HFFc6 (cell line): ENCODE results near the gene TRIM26. TPM values are rescaled to one million over a fixed set of nuclear protein-coding genes. Genes with fewer than 3 reads are reported as not detected.
"Not testable (repeated sequence)": the region's sequence is repeated elsewhere in the genome, so short reads cannot be mapped to it uniquely, and the experiment has no call there.

Experiments
- DNase-seq: peaks from one replicate; pipeline ENCODE4 v3.0.0-alpha.2; 2018
- H3K27ac Mint-ChIP-seq: 2 replicates; pipeline ENCODE4 v1.8.0; 2020; ENCODE audit warnings: mild to moderate bottlenecking, mixed read lengths
- H3K27me3 Mint-ChIP-seq: 2 replicates; pipeline ENCODE4 v1.8.0; 2021; ENCODE audit warnings: mild to moderate bottlenecking, moderate library complexity, mixed read lengths; ENCODE audit not compliant: insufficient read depth
- H3K36me3 Mint-ChIP-seq: 2 replicates; pipeline ENCODE4 v1.8.0; 2021; ENCODE audit warnings: low read depth, mixed read lengths
- H3K4me1 Mint-ChIP-seq: 2 replicates; pipeline ENCODE4 v1.8.0; 2020; ENCODE audit warnings: low read depth, mixed read lengths
- H3K4me3 Mint-ChIP-seq: 2 replicates; pipeline ENCODE4 v1.8.0; 2020; ENCODE audit warnings: mild to moderate bottlenecking, moderate library complexity, mixed read lengths
- H3K9me3 Mint-ChIP-seq: 2 replicates; pipeline ENCODE4 v1.8.0; 2020; ENCODE audit warnings: mild to moderate bottlenecking, mixed read lengths
- CTCF ChIP-seq: fragments of 200-600 bp; sonication (generic); IDR thresholded peaks from 2 replicates; pipeline ENCODE4 v1.5.0; 2021; ENCODE audit warnings: antibody characterized with exemption, mild to moderate bottlenecking
- total RNA-seq, 6 experiments: library from RNA; stranded (reverse); fragmentation: NEBNext Ultra II Directional; extraction: Animal tissue kit (Norgen Biotek cat#: 25700); gene quantifications; 2 replicates in 1 of 6; 3 replicates in 5 of 6; pipeline ENCODE4 v1.2.3, GENCODE V29; 2021

TRIM26 gene
- total RNA-seq, 6 experiments from 2014 or later, result 29.4 to 34.4 (median 32.2) TPM

GRCh38 chr6:30227242-30227722 lies 14.1 kb upstream of the TRIM26 start:
- Mint-ChIP-seq H3K9me3 (peaks cover 17% of the 10 kb centered on the region), H3K36me3 (peaks cover 11% of the 10 kb centered on the region), H3K4me1 (peaks cover 6% of the 10 kb centered on the region; the same call in 1 of the 2 replicates), H3K27me3 (peaks cover 26% of the 10 kb centered on the region), H3K27ac (no peak overlapping the region), H3K4me3 (peak overlapping the region; percentile 33; the same call in 1 of the 2 replicates)
- no peak for DNase-seq
- no peak for TF ChIP-seq CTCF

- Mint-ChIP-seq H3K4me3 (no peak overlapping the region), H3K27ac (no peak overlapping the region), H3K4me1 (peaks cover 6% of the 10 kb centered on the region; the same call in 1 of the 2 replicates), H3K27me3 (peaks cover 16% of the 10 kb centered on the region), H3K36me3 (peaks cover 11% of the 10 kb centered on the region), H3K9me3 (peaks cover 18% of the 10 kb centered on the region)
- no peak for DNase-seq
- TF ChIP-seq CTCF, result no peak
These were observed 10.1 kb upstream of the TRIM26 start for GRCh38 chr6:30223339-30223738.

GRCh38 chr6:30221956-30222355 lies 8.8 kb upstream of the TRIM26 start:
- H3K36me3 Mint-ChIP-seq, result peaks cover 11% of the 10 kb centered on the region
- H3K27ac Mint-ChIP-seq, H3K4me1 Mint-ChIP-seq, DNase-seq, H3K4me3 Mint-ChIP-seq: not testable (repeated sequence)
- peaks cover 18% of the 10 kb centered on the region for H3K9me3 Mint-ChIP-seq
- peaks cover 11% of the 10 kb centered on the region for H3K27me3 Mint-ChIP-seq

- Mint-ChIP-seq H3K36me3 (peaks cover 11% of the 10 kb centered on the region), H3K9me3 (peaks cover 18% of the 10 kb centered on the region)
- not testable (repeated sequence) for DNase-seq, H3K4me3 Mint-ChIP-seq, H3K4me1 Mint-ChIP-seq, H3K27ac Mint-ChIP-seq, H3K27me3 Mint-ChIP-seq
These were observed 8.2 kb upstream of the TRIM26 start for GRCh38 chr6:30221395-30221794.

- peak; percentile 85 for TF ChIP-seq CTCF
- peaks cover 11% of the 10 kb centered on the region for H3K36me3 Mint-ChIP-seq
- peaks cover 11% of the 10 kb centered on the region for H3K4me1 Mint-ChIP-seq
- H3K9me3 Mint-ChIP-seq, result peaks cover 18% of the 10 kb centered on the region
- H3K4me3 Mint-ChIP-seq, result no peak overlapping the region
- DNase-seq, result peak; percentile 51
- H3K27me3 Mint-ChIP-seq, result peaks cover 6% of the 10 kb centered on the region
- no peak overlapping the region for H3K27ac Mint-ChIP-seq
These were observed 6.0 kb upstream of the TRIM26 start for GRCh38 chr6:30219244-30219643.

- no peaks in the 10 kb centered on the region for H3K36me3 Mint-ChIP-seq
- H3K4me1 Mint-ChIP-seq, result peaks cover 25% of the 10 kb centered on the region
- no peak overlapping the region for H3K27ac Mint-ChIP-seq
- no peak overlapping the region for H3K4me3 Mint-ChIP-seq
- DNase-seq, result no peak
- H3K9me3 Mint-ChIP-seq, result no peaks in the 10 kb centered on the region
- peaks cover 2% of the 10 kb centered on the region; the same call in 1 of the 2 replicates for H3K27me3 Mint-ChIP-seq
- TF ChIP-seq CTCF, result no peak
These were observed 2.9 kb upstream of the TRIM26 start for GRCh38 chr6:30216096-30216495.

GRCh38 chr6:30214657-30214982 lies 1.4 kb upstream of the TRIM26 start:
- no peak for DNase-seq
- Mint-ChIP-seq H3K4me1 (peaks cover 36% of the 10 kb centered on the region), H3K27me3 (peaks cover 3% of the 10 kb centered on the region; the same call in 1 of the 2 replicates), H3K9me3 (no peaks in the 10 kb centered on the region), H3K4me3 (peak overlapping the region; percentile 96), H3K36me3 (no peaks in the 10 kb centered on the region), H3K27ac (peak overlapping the region; percentile 96)
- TF ChIP-seq CTCF, result no peak
